T47D (cell line): ENCODE data around the gene TOR2A.

Experiments used
- DNase-seq, 2 experiments: peaks; one replicate each; pipeline versions ENCODE4 v3.0.0 to v3.0.0-alpha.2; 2011 to 2012; ENCODE audit warnings: low read depth in 1 of 2, low spot score in 1 of 2
- JUND ChIP-seq: IDR thresholded peaks from 2 replicates; pipeline ENCODE4 v1.6.1; 2012; ENCODE audit warnings: low read depth
- in situ Hi-C: cut with HindIII; loops from 2 replicates; pipeline ENCODE4 v1.10.0; 2016; ENCODE audit warnings: low sequenced_read_pairs, low pct_unique_long_range_greater_than_20kb

The TOR2A gene

GRCh38 chr9:127720031-127720864 lies 14.8 kb downstream of the TOR2A start:
- DNase-seq, result no peak

DNA sequence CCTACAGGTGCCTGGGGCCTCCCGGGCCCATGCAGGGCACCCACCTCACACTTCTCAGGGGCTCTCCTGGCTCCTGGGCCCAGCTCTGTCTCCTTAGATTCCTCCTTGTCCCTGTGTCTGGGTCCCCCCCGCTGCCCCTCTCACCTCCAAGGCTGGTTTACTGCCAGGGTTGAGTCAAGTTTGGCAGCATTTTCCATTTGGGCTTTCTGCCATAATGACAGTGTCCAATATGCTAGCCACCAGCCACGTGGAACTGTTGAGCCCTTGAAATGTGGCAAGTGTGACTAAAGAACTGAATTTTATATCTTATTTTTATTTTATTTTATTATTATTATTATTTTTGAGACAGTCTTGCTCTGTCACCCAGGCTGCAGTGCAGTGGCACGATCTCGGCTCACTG lies 17.3 kb downstream of the TOR2A start:
- DNase-seq, result no peak
- no peak for TF ChIP-seq JUND
- in situ Hi-C loops, result no loop called here

More at GRCh38 chr9:127720031-127720864, 14.8 kb downstream of the TOR2A start:
- no peak for TF ChIP-seq JUND
- in situ Hi-C loops, result no loop called here

DNA sequence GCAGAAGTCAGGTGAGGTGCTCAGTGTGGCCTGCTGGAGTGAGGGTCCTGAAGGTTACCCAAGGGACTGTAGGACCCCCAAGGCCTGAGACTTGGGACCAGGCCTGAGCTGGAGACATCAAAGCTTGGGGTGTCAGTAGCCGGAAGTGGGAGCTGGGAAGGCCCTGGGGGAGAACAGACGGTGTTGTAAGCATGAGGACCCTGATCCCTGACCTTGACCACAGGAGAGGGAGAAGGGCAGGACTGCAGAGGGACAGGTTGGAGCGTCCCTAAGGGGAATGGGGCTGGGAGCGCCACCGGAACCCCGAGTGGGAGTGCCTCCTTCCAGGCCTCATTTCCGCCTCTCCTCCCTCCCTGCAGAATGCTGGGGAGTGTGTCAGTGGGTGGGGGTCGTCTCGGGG lies 18.7 kb downstream of the TOR2A start:
- TF ChIP-seq JUND, result no peak
- no peak for DNase-seq
- in situ Hi-C loops, result no loop called here

GRCh38 chr9:127715470-127716337 lies 19.4 kb downstream of the TOR2A start, which contains the start of the genes PTRH1 and TTC16:
TSS of gene PTRH1 (minus strand) at chr9:127715663. CDS start at chr9:127715639, 24 bp downstream.
TSS of gene TTC16 (plus strand) at chr9:127716079. CDS start at chr9:127716146, 67 bp downstream.
- no peak for TF ChIP-seq JUND
- peak; percentile 98 to 99 for DNase-seq
- in situ Hi-C loops, result no loop called here

- no peak for TF ChIP-seq JUND
- in situ Hi-C loops, result no loop called here
- peak in 1 of 2 experiments; percentile 42 for DNase-seq
These were observed 20.1 kb downstream of the TOR2A start for GRCh38 chr9:127714951-127715469.

DNA sequence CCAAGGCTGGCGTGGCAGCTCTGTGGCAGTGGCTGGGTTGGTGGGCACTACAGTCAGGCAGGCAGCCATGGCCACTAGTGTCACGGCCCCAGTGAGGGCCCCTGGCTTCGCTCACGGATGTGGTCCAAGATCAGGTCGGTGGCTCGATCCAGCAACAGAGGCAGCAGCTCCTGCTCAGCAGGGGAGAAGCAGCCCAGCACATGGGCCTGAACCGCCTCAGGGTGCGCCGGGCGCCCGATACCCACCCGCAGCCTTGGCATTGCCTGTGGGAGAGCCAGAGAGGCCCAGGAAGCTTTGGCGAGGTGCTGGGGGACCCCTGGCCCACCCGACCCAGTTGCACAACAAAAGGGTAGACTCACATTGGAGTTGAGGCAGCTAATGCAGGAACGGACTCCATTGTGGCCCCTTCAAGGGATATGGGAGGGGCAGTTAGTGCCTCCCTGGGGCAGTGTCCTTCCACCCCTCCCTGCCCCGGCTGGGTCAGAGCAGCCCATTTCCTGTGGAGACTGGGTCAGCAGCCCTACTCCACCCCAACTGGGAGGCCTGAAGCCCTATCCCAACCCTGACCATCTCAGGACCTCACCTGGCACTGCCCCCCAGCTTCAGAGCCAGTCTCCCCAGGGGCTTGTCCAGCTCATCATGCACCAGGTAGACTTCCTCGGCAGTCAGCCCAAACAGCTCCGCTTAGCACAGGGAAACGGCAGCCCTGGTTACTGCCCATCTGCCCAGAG lies 20.9 kb downstream of the TOR2A start:
- TF ChIP-seq JUND, result no peak
- in situ Hi-C loops, result no loop called here
- no peak for DNase-seq

DNA sequence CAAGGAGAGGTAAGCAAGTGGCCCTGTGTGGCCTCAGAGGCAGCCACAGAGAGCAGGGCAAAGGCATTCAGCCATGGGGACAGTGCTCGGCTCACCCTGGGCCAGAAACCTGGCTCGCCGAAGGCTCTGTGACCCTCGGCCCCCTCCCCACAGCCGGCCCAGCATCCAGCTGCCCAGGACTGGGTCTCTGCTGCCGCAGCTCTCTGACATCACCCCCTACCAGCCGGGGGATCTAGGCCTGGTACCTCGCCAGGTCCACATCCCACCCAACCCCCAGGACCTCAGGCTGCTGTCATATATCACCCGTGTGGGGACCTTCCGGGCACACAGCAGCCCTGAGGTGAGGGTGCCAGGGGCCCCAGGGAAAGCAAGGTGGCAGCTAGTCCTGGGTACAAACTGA lies 22.2 kb downstream of the TOR2A start:
- TF ChIP-seq JUND, result no peak
- in situ Hi-C loops, result no loop called here
- no peak for DNase-seq

- in situ Hi-C loops, result no loop called here
- DNase-seq, result no peak
- TF ChIP-seq JUND, result no peak
These were observed 22.7 kb downstream of the TOR2A start for GRCh38 chr9:127712371-127712770.

DNA sequence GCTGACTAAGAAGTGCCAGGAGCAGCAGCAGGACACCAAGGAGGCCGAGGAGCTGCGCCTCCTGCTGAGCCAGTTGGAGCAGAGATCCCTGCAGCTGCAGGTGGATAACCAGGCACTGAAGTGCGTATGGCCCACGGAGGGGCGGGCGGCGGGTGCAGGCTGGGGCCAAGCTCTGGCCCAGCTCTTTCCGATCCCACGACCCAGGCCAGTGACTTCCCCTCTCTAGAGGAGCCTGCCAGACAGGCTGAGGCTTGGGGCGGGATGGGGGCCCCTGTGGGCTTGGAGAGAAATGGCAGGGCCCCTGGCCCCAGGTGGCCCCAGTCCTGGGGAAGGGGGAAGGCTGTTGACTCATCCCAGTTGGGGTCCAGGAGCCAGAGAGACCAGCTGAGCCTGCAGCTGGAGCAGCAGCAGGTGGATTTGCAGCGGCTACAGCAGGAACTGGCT lies 23.2 kb downstream of the TOR2A start:
- no peak for DNase-seq
- in situ Hi-C loops, result no loop called here
- no peak for TF ChIP-seq JUND

DNA sequence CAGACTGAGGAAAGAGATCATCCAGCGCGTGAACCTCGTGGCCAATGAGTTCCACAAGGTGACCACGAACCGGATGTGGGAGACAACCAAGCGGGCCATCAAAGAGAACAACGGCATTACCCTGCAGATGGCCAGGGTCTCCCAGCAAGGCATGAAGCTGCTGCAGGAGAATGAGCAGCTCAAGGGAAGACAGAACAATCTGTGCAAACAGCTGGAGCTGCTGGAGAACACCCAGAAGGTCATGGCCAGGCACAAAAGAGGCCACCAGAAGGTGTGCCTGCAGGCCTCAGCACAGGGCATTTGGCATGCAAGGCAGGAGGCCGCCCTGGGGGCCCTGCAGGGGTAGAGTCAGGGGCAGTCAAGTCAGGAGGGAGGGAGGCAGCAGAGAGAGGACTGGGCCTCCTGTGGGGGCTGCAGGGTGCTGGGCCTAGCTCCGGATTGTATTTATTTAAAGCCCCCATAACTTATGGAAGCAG lies 23.8 kb downstream of the TOR2A start:
- in situ Hi-C loops, result no loop called here
- TF ChIP-seq JUND, result no peak
- DNase-seq, result no peak

DNA sequence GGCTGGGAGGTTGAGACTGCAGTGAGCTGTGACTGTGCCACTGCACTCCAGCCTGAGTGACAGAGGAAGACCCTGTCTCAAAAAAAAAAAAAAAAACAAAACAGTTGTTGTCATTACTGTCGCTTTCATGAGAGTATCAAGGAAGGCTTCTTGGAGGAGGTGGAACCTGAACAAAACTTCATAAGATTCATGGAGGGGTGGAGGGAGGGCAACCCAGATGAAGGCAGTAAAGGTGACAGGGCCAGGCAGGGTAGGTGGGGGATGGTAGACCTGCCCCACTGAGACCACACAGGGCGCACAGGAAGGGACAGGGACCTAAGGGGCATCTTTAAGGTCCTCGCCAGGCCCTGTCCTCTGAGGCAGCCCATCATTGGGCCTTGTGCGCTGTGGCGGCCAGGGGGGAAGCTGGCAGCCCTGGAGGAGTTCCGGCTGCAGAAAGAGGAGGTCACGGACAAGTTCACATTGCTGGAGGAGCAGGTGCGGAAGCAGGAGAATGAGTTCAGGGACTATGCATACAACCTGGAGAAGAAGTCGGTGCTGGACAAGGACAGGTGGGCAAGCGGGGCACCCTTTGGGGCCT lies 24.8 kb downstream of the TOR2A start:
- no peak for DNase-seq
- in situ Hi-C loops, result no loop called here
- TF ChIP-seq JUND, result no peak
